Colonic mucosa (tissue), 4 donors: ENCODE results near the gene PTPRM. TPM values are rescaled to one million over a fixed set of nuclear protein-coding genes. Genes with fewer than 3 reads are reported as not detected.

ENCODE experiments used
- DNase-seq: peaks from one replicate; pipeline ENCODE4 v3.0.0-alpha.2; 2020
- H3K27ac ChIP-seq: fragments of 200-600 bp; one replicate; pipeline ENCODE4 v1.8.0; 2021
- H3K27me3 ChIP-seq: fragments of 200-600 bp; one replicate; pipeline ENCODE4 v1.8.0; 2021
- H3K36me3 ChIP-seq: fragments of 200-600 bp; one replicate; pipeline ENCODE4 v1.8.0; 2021
- H3K4me1 ChIP-seq: fragments of 200-600 bp; one replicate; pipeline ENCODE4 v1.8.0; 2021; ENCODE audit warnings: mild to moderate bottlenecking
- H3K4me3 ChIP-seq: fragments of 200-600 bp; one replicate; pipeline ENCODE4 v1.8.0; 2021
- H3K9ac ChIP-seq, 2 donors: one replicate each; pipeline ENCODE4 v1.7.0; 2013; ENCODE audit warnings: control low read depth in 2 of 2, low read depth in 2 of 2, low read length in 2 of 2
- H3K9me3 ChIP-seq: fragments of 200-600 bp; one replicate; pipeline ENCODE4 v1.8.0; 2021
- intact Hi-C: fragments of 100-400 bp; cut with DNase I; formaldehyde crosslinking; loops from one replicate; pipeline ENCODE4 v1.14.1; 2022
- total RNA-seq, 2 donors: library from RNA; stranded (reverse); fragmentation: NEBNext Ultra II Directional in 1 of 2; extraction: Animal tissue kit (Norgen Biotek cat#: 25700) in 1 of 2; gene quantifications; one replicate each; pipeline ENCODE4 v1.2.1, GENCODE V29; 2021
- TF ChIP-seq, protein P1 (sequence below): fragments of 200-600 bp; IDR thresholded peaks from one replicate; pipeline ENCODE4 v1.8.0; 2022; ENCODE audit warnings: antibody characterized with exemption, mild to moderate bottlenecking
- donor health status: healthy.
- donor health status: DM: no; HTN: no; CAD: no.
- donor health status: DM: no; HTN: no; CAD: no.

The PTPRM gene
- total RNA-seq, 2 donors from 2014 or later: 8.1 to 13.9 TPM

GRCh38 chr18:8140841-8141501, 573.9 kb downstream of the PTPRM start:
- H3K27ac ChIP-seq: no peak overlapping the region
- DNase-seq: no peak
- TF ChIP-seq, protein P1, sequence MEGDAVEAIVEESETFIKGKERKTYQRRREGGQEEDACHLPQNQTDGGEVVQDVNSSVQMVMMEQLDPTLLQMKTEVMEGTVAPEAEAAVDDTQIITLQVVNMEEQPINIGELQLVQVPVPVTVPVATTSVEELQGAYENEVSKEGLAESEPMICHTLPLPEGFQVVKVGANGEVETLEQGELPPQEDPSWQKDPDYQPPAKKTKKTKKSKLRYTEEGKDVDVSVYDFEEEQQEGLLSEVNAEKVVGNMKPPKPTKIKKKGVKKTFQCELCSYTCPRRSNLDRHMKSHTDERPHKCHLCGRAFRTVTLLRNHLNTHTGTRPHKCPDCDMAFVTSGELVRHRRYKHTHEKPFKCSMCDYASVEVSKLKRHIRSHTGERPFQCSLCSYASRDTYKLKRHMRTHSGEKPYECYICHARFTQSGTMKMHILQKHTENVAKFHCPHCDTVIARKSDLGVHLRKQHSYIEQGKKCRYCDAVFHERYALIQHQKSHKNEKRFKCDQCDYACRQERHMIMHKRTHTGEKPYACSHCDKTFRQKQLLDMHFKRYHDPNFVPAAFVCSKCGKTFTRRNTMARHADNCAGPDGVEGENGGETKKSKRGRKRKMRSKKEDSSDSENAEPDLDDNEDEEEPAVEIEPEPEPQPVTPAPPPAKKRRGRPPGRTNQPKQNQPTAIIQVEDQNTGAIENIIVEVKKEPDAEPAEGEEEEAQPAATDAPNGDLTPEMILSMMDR: no peak
- no peaks in the 10 kb centered on the region for H3K9me3 ChIP-seq
- no peak overlapping the region for H3K9ac ChIP-seq
- H3K27me3 ChIP-seq: no peaks in the 10 kb centered on the region
- H3K4me3 ChIP-seq: no peak overlapping the region
- intact Hi-C loops: no loop called here
- H3K4me1 ChIP-seq: no peaks in the 10 kb centered on the region
- no peaks in the 10 kb centered on the region for H3K36me3 ChIP-seq

DNA sequence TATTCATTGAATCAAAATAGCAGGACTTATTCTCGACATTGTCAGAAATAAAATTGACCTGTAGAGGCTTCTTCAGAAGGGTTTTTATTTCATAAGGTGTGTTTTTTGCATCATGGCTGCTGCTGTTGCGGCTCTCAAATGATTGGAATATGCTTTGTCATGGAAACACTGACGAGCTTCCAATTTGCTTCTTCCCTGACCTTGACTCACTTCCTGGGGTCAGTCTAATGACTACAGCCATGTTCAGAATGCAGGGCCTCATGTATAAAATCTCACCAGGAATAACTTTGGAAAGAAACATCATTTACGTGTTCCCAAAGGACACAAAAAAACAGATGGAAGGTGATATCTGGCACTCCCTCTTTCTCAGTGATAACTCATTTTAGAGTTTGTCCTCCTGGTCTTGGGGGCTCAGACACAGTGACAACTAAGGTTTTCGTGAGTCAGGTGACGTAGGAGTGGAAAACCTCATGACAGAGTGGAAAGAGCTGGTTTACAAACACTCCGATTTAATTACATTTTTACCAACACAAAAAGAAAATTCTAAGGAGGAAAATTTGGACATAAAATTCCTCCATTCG, 575.1 kb downstream of the PTPRM start:
- DNase-seq: no peak
- Histone ChIP-seq H3K36me3 (no peaks in the 10 kb centered on the region), H3K9me3 (no peaks in the 10 kb centered on the region), H3K4me3 (no peak overlapping the region), H3K27me3 (no peaks in the 10 kb centered on the region), H3K9ac (no peak overlapping the region), H3K27ac (no peak overlapping the region), H3K4me1 (no peaks in the 10 kb centered on the region)
- TF ChIP-seq, protein P1: no peak
- intact Hi-C loops: no loop called here

GRCh38 chr18:8142932-8143331, 575.8 kb downstream of the PTPRM start:
- intact Hi-C loops: no loop called here

GRCh38 chr18:8151181-8151580, 584.1 kb downstream of the PTPRM start:
- Histone ChIP-seq H3K9ac (no peak overlapping the region), H3K4me1 (no peaks in the 10 kb centered on the region), H3K4me3 (no peak overlapping the region), H3K36me3 (no peaks in the 10 kb centered on the region), H3K9me3 (no peaks in the 10 kb centered on the region), H3K27me3 (no peaks in the 10 kb centered on the region), H3K27ac (no peak overlapping the region)
- intact Hi-C loops: no loop called here
- TF ChIP-seq, protein P1: no peak
- DNase-seq: no peak

More at GRCh38 chr18:8142932-8143331, 575.8 kb downstream of the PTPRM start:
- H3K36me3 ChIP-seq: no peaks in the 10 kb centered on the region
- no peak overlapping the region for H3K27ac ChIP-seq
- no peak for DNase-seq
- no peak overlapping the region for H3K9ac ChIP-seq
- H3K27me3 ChIP-seq: no peaks in the 10 kb centered on the region
- no peak overlapping the region for H3K4me3 ChIP-seq
- TF ChIP-seq, protein P1: no peak
- H3K4me1 ChIP-seq: no peaks in the 10 kb centered on the region
- no peaks in the 10 kb centered on the region for H3K9me3 ChIP-seq

- no peak overlapping the region for H3K27ac ChIP-seq
- no peak overlapping the region for H3K4me3 ChIP-seq
- no peaks in the 10 kb centered on the region for H3K27me3 ChIP-seq
- no peak for DNase-seq
- TF ChIP-seq, protein P1: no peak
- no peak overlapping the region for H3K9ac ChIP-seq
- H3K36me3 ChIP-seq: no peaks in the 10 kb centered on the region
- intact Hi-C loops: no loop called here
- no peaks in the 10 kb centered on the region for H3K4me1 ChIP-seq
- H3K9me3 ChIP-seq: no peaks in the 10 kb centered on the region
These were observed 586.9 kb downstream of the PTPRM start for GRCh38 chr18:8153887-8154583.
